Measurements from ENCODE around the gene RAB8A.

Gene RAB8A

DNA sequence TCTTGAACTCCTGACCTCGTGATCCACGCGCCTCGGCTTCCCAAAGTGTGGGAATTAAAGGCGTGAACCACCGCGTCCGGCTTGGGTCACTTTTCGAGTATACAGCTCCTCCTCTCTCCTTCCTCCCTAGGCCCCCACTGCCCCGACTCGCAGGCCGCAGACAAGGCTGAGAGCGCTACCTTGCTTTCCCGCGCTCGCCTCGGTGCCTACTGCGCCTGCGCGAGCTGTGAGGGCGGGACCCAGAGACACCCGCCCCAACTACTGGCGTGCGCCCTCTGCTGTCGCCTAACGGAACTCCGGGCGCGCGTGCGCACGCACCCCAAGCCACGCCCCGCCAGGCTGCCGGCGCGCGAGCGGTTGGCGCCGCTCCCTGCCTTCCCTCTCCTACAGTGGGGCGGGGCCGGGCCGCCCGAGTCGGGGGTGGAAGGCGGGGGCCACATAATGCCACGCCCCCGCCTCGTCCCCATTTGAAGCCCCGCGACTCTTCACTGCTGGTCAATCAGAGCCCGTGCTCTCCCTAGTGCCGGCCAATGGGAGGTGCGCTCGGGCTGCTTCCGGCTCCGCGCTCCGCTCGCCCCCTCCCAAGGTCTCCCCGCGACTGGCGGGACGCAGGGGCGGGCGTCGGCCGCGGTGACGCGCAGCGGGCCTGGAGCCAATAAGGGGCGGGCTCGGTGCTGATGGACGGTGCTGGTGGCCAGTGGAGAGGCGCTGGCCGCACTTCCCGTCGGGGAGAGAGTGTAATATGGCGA lies at the start of gene RAB8A:
Gene RAB8A (plus strand): TSS at position 730 of the 749 bp plus-strand sequence. CDS start 13 bp downstream, at position 743.
- DNase-seq (ENCODE audit: low read depth, low spot score) = peak; percentile 79

DNA sequence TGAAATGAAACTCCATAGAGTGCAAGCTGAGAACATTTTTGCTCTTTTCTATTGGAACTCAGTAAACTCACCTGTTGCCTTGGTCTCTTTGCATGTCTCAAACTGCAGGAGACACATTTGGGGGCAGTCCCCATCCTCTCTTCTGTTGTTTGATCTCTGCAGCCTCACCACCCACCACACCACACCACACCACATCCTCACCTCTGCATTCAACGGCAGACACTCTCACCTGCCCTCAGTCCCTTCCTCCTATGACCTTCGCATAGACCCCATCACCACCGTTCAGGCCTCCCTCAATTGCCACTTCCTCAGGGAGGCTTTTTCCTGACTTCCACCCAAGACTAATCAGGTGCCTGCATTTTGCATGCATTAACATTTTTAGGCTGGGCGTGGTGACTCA lies 49.7 kb upstream of the RAB8A start:
- no peak for DNase-seq (ENCODE audit: low read depth, low spot score)

DNA sequence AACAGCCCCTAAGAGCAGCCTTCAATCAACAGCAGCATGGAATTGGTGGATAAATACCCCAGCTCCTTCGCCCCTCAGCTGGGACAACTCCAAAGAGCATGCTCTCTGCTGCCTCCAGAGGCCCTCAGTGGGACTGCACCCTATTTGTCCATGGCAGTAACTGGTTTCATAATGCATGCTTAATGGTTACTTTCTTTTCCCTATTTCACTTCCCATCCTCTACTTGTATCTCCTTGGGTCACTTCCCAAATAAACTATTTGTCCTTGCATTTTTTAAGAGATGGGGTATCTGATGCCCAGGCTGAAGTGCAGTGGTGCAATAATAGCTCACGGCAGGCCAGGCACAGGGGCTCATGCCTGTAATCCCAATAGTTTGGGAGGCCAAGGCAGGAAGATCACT lies 48.9 kb upstream of the RAB8A start:
- DNase-seq (ENCODE audit: low read depth, low spot score) = no peak

DNA sequence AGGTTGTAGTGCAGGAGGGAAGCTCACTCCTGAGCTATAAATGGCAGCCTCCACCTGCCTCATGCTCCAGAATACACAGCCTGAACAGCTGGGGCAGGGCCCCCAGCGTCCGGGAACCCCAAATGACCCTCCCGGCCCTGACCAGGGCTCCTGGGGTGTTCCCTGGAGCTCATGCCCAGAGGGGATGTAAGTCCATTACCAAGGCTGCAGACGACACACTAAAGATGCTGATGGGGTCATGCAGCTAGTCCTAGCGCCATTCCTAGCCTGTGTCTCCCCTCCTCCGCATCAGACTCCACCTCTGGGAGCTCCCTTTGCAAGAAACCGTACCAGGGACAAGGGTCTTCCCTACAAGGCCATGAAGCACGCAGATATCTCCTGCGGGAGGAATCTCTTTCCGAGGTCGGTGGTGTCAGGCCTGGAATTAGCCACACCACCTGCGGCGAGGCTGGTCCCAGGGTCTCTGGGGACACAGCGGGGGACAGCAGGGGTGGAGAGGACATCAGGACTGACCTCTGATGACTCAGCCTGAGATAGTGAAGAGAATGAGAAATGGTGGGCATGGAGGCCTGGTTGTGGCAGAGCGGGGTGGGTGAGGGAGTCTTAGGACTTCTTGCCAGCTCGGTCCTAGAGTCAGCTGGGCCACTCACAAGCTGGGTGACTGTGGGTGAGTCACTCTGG lies 47.3 kb upstream of the RAB8A start:
- no peak for DNase-seq (ENCODE audit: low read depth, low spot score)

DNA sequence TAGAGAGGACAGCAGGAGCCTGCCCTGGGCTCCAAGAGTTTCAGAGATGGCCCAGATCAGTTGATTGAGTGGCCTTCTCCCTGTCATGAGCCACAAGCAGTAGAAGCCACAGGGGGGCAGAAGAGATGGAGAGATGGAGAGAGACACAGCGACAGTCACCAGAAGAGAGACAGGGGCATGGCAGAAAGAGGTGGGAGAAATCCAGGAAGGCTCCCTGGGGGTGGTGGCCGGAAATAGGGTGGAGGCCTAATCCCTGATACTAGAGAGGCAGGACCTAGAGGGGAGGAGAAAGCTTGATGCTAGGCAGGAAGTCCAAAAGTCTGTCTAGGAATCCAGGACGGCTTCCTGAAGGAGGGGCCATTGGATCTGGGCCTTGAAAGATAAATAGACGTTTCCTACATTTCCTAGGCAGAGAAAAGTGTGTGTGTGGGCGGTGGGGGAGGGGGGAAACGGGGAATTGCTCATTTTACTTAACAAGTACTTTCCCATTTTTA lies 45.0 kb upstream of the RAB8A start:
- no peak for DNase-seq (ENCODE audit: low read depth, low spot score)

DNA sequence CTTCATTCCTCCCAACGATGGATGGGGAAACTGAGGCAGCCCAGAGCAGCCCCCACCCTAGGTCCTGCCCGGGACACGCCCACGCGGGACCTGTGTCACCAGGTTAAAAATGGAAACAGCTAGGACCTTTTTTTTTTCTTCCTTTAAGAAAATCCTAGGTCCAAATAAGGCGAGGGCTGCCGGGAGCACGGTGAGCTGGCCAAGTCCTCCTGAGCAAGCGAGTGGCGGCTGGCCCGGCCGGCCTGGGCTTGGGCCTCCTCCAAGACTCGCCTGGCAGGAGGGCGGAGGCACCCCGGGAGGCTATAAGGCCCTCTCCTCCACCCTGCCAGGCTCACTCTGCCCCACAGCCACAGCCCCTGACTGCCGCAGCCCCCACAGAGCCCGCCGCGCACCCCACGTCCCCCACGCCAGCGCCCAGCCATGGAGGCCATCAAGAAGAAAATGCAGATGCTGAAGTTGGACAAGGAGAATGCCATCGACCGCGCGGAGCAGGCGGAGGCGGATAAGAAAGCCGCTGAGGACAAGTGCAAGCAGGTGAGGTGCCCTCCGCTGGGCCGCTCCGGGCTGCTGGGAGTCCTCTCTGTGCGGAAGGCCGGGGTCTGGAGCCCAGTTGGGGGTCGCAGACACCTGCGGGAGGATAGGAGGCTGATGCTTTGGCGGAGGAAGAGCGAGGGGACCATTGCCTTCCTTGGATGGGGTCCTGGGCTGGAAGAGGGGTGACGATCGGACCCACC lies 44.3 kb upstream of the RAB8A start:
- no peak for DNase-seq (ENCODE audit: low read depth, low spot score)

DNA sequence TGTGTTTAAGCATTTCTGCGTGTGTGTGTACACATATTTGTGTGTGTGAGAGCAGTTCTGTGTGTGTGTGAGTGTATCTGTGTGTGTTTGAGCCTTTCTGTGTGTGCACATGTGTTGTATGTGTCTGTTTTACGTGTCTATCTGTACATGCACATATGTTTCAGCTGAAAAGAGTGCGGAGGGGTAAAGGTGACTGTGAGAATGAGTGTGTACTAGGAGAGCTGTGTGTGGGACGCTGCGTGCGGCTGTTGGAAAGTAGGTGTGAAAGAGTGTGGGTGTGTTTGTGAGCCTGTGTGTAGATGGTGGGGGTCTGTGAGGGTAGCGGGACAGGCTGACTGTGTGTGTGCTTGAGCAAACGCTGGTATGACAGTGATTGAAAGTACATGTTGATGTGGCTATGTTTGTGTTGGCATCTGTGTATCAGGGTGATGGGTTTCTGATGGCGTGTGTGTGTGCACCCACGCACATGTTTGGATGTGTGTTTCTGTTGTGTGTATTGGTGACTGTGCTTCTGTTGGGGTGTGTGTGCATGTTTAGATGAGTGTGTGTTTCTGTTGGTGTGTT lies 42.9 kb upstream of the RAB8A start:
- no peak for DNase-seq (ENCODE audit: low read depth, low spot score)

DNA sequence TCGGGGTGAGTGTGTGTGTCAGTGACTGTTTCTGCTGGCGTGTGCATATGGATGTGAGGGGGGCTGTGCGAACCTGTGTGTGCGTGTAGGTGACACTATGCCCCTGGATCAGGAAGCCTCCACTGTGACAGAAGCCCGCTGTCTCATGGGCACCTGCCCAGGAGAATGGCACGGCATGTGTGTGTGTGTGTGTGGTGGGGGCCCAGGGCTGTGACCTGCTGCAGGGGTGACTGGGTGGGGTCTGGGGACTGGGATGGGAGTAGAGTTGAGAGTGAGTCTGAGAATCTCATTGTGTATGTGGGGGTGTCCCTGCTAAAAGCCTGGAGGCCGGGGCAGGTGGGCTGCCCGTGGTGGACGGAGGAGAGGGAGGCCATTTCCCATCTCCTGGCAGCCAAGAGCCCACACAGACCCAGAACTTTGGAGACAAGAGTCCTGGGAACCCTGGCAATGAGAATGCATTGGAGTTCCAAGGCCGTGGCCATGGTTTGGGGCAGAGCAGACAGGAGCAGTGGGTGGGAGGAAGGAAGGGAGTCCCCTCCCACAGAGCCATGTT lies 41.8 kb upstream of the RAB8A start:
- no peak for DNase-seq (ENCODE audit: low read depth, low spot score)

DNA sequence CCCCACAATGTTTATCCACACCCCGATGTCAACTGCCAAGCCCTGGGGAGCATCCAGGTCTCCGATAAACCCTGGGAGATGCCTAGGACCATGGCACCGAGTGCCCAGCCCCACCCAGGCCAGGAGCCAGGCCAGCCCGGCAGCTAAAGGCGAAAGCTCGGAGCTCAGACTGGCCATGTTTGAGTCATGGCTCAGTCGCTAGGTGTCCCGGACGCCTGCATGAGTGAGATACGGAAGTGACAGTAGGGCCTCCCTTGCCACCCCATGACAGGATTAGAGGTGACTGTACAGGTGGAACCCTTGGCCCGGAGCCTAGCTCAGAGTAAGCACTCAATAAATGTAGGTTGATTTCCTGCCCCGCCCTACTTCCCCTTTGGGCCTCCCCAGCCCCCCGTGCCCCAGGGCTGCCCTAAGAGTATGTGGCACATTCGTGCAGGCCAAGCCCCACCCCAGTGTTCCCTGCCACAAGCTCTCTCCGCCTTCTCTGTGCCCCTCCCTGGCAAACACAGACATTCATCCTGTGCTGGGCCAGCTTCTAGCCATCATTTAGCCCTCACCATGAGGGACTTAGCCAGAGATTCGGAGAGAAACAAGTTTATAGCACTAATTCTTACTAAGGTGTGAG lies 41.2 kb upstream of the RAB8A start:
- DNase-seq (ENCODE audit: low read depth, low spot score) = no peak

DNA sequence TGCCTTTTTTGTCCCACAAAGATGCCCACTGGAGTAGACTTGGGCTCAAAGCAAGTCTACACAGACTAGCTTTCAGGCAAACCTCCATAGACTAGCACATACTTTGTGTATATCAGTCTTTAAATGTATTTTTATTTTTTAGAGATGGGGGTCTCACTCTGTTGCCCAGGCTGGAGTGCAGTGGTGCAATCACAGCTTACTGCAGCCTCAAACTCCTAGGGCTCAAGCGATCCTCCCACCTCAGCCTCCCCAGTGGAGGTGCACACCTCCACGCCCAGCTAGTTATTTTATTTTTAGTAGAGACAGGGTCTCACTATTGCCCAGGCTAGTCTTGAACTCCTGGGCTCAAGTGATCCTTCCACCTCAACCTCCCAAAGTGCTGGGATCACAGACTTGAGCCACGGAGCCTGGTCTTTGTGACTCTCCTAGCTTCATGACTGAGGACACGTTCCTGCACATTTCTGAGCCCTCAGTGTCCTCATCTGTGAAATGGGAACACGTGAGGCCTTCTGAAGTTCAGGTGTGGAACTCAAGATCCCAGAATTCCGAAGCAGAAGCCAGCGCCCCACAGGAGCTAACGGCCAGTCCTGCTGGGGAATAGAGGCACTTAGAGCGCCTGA lies 40.5 kb upstream of the RAB8A start:
- no peak for DNase-seq (ENCODE audit: low read depth, low spot score)

DNA sequence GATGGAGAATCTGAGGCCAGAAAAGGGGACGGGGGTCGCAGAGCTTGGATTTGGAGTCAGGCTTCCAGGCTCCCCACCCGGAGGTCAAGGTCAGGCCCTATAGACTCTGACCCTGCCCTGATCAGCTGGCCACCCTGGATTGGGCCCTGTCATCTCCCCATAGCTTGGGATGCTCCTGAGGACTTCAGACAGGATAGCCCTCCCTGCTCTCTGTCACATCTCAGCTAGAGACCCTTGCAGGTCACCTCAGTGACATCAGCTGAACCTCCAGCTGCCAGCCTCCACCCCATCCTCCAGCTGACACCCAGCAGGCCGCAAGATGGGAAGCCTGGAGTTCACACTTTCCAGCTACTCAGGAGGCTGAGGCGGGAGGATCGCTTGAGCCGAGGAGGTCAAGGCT lies 38.2 kb upstream of the RAB8A start:
- no peak for DNase-seq (ENCODE audit: low read depth, low spot score)

DNA sequence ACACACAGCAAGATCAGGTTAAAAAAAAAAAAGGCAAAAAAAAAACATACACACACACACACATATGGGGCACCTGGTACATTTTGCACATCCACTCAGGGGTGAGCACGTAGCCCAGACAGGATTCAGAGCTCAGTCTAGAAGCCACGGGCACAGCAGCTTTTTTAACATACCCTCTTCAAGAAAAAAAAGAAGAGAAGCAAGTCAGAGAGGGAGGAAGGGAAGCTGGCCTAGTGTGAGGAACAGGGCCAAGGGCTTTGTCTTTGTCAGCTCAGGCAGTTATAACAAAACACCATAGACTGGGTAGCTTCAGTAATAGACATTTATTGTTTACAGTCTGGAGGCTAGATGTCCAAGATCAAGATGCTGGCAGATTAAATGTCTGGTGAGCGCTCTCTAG lies 37.7 kb upstream of the RAB8A start:
- DNase-seq (ENCODE audit: low read depth, low spot score) = no peak

DNA sequence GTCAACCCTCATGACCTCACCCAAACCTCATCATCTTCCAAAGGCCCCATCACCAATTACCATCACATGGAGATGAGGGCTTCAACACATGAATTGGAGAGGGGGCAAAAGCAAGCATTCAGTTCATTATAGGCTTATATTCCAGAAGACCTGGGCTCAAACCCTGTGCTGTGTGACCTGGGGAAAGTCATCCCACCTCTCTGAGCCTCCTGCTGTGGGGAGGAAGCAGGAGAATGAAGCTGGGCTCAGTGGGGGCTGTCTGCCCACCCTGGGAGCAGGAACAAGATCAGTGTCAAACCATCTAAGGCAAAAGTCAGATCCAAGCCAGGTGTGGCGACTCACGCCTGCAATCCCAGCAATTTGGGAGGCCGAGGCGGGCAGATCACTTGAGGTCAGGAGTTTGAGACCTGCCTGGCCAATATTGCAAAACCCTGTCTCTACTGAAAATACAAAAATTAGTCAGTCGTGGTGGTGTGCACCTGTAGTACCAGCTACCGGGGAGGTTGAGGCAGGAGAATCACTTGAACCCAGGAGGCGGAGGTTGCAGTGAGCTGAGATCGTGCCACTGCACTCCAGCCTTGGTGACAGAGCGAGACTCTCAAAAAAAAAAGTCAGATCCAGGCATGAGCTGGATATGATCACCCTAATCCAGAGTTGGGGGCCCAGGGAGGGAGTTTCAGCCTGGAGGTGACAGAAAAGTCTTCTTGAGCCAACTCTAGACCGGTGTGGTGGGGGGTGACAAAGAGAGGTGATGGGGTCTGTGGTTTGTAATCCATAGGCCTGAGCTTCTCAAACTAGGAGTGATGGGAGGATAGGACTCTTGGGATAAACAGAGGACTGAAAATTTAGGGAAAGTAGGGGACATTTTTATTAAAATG lies 37.0 kb upstream of the RAB8A start:
- no peak for DNase-seq (ENCODE audit: low read depth, low spot score)

DNA sequence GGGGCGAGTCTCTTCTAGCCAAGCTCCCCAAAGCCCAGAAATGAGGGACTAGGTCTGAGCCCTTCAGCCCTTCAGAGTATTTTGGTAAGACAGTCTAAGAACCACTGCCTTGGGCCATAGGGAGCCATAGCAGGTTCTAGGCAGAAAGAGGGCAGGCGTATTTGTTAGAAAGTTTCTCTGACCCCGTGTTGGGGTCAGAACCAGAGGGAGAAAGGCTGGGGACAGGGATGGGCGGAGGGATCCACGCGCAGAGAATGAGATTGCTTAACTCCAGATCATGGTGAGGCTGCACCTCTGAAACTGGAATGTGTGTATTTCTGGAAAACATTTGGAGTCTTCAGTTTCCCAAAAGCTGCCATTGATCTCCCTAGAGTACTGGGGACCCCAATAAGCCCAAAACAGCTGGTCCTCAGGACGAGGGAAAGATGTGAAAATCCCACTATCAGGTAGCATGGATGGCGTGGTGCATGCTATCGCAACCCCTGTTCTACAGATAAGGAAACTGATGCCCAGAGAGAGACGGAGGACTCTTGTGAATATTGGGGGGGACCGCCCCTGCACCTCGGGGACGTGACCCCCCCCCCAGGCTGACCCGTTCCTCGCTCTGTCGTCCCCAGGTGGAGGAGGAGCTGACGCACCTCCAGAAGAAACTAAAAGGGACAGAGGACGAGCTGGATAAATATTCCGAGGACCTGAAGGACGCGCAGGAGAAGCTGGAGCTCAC lies 36.1 kb upstream of the RAB8A start:
- DNase-seq (ENCODE audit: low read depth, low spot score) = no peak

DNA sequence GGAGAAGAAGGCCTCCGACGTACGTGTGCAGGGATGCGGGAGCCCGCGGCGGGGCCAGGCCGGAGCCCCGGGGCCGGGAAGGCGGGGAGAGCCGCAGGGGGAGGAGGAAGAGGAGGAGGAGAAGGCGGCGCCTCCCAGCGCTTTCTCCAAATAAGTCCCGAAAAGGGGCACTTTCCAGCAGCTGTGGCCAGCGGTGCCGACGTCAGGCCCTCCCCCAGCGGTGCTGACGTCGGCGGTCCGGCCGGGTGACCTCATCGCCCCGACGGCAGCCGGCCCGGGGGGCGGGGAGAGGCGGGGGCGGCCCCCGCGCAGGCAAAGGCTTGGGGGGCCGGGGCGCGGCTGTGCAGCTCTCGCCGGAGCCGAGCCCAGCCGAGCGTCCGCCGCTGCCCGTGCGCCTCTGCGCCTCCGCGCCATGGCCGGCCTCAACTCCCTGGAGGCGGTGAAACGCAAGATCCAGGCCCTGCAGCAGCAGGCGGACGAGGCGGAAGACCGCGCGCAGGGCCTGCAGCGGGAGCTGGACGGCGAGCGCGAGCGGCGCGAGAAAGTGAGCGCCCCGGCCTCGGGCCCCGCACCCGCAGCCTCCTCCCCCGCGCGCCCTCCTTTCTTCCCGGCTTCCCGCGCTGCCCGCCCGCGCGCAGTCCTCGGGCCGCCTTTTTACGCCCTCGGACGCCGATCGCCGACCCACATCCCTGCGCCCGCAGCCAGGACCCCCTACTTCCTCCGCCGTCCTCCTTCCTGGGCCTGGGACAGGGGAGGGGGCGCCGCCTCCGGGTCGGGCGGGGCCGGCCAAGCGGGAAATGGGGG lies 35.3 kb upstream of the RAB8A start, which contains the start of gene TPM4:
Gene TPM4 (plus strand): TSS at position 342 of the 804 bp plus-strand sequence. CDS start 71 bp downstream, at position 413.
- DNase-seq (ENCODE audit: low read depth, low spot score) = peak; percentile 75

DNA sequence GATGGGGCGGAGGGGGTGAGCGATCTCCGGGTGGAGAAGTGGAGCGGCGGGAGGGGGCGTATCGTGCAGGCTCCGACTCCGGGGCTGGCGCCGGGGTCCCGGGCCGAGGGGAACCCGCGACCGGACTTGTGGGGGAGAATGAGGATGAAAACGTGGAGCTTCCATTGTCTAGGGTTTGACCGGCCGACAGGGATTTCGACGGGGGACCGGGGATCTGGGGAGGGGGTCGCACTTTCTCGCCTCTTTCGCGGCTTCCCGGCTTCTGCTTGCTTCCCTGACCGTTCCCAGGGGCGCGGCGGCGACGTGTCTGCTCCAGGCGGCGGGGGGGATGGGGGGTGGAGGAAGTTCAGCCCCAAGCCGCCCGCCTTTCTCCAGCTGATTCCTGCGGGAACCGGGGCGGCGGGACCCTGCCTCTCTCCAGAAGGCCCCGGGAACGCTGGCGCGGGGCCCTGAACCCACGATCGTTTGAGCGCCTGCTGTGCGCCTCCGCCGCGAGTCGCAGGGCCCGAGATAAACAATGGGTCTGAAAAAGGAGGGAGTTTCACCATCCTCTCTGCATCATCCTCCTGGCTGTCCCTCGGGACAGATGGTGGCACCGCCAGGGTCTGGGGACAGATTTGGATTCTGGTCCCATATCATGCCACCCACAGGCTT lies 34.6 kb upstream of the RAB8A start:
- DNase-seq (ENCODE audit: low read depth, low spot score) = no peak

DNA sequence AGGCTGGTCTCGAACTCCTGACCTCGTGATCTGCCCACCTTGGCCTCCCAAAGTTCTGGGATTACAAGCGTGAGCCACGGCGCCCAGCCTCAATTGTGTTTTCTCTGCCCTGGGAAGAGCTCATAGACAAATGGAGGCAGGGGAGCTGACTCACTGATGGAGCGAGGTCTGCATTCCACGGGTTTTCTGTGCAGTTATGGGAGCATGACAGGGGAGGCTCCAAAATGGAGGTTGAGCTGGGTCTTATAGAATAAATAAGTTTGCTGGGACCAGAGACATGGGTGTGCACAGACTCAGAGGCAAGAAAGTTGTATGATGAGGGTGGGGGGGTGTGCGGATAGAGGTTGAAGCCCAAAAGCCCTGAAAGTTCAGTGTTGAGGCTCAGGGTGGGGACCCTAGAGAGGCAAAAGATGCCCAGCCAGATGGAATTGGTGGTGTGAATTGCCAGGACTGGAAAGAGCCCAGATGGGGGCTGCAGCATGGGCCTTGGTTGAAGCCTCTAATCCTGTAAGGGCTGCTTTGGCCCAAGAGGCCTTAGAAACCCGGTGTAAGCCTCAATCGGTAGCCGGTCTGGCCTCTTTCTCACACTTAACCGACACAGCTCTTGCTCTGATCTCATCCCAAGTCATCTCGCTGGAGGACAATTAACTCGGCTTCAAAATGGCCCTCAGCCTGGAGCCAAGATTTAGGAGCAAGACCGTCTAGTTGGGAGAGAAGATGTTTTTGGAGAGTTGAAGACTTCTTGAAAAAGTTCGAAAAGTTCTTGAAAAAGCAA lies 33.5 kb upstream of the RAB8A start:
- DNase-seq (ENCODE audit: low read depth, low spot score) = no peak
